Mesothelial cell of epicardium (in vitro differentiated cells): Measurements from ENCODE around the gene DMBX1. TPM values are rescaled to one million over a fixed set of nuclear protein-coding genes. Genes with fewer than 3 reads are reported as not detected.

ENCODE experiments used
- DNase-seq, 2 experiments: peaks; one replicate each; pipeline ENCODE4 v3.0.0; 2021; ENCODE audit warnings: low spot score in 2 of 2; ENCODE audit not compliant: unreplicated experiment in 2 of 2
- H3K27ac Mint-ChIP-seq: 2 replicates; pipeline ENCODE4 v1.8.0; 2021; ENCODE audit warnings: mixed read lengths
- H3K27me3 Mint-ChIP-seq: 2 replicates; pipeline ENCODE4 v1.8.0; 2021; ENCODE audit warnings: low read depth, mixed read lengths
- H3K36me3 Mint-ChIP-seq: 2 replicates; pipeline ENCODE4 v1.8.0; 2021; ENCODE audit warnings: mixed read lengths
- H3K4me1 Mint-ChIP-seq: 2 replicates; pipeline ENCODE4 v1.8.0; 2021; ENCODE audit warnings: mixed read lengths
- H3K4me3 Mint-ChIP-seq: 2 replicates; pipeline ENCODE4 v1.8.0; 2021; ENCODE audit warnings: mild to moderate bottlenecking, moderate library complexity, mixed read lengths
- H3K9me3 Mint-ChIP-seq: 2 replicates; pipeline ENCODE4 v1.8.0; 2021; ENCODE audit warnings: mixed read lengths
- CTCF ChIP-seq: fragments of 200-600 bp; sonication (generic); IDR thresholded peaks from one replicate; pipeline ENCODE4 v1.5.0; 2021; ENCODE audit warnings: antibody characterized with exemption; ENCODE audit not compliant: unreplicated experiment
- total RNA-seq: library from RNA; stranded (reverse); gene quantifications from 3 replicates; pipeline ENCODE4 v1.2.1, GENCODE V29; 2021

The DMBX1 gene
- total RNA-seq, 1 donor from 2014 or later, result not detected

- no peak overlapping the region for H3K27ac Mint-ChIP-seq
- no peak for DNase-seq
- no peaks in the 10 kb centered on the region for H3K9me3 Mint-ChIP-seq
- H3K36me3 Mint-ChIP-seq, result no peaks in the 10 kb centered on the region
- no peak for TF ChIP-seq CTCF
- peak overlapping the region; percentile 70 for H3K4me3 Mint-ChIP-seq
- H3K4me1 Mint-ChIP-seq, result peaks cover 6% of the 10 kb centered on the region
- H3K27me3 Mint-ChIP-seq, result peaks cover 96% of the 10 kb centered on the region
Measured at GRCh38 chr1:46467183-46467504, 22.5 kb upstream of the DMBX1 start.

- Mint-ChIP-seq H3K27me3 (peaks cover 96% of the 10 kb centered on the region), H3K4me3 (no peak overlapping the region), H3K36me3 (no peaks in the 10 kb centered on the region), H3K27ac (no peak overlapping the region), H3K4me1 (peaks cover 6% of the 10 kb centered on the region), H3K9me3 (no peaks in the 10 kb centered on the region)
- no peak for TF ChIP-seq CTCF
- no peak for DNase-seq
Measured at GRCh38 chr1:46469881-46470280, 19.8 kb upstream of the DMBX1 start.

- peaks cover 4% of the 10 kb centered on the region for H3K4me1 Mint-ChIP-seq
- no peaks in the 10 kb centered on the region for H3K9me3 Mint-ChIP-seq
- peaks cover 98% of the 10 kb centered on the region for H3K27me3 Mint-ChIP-seq
- DNase-seq, result no peak
- no peak overlapping the region for H3K4me3 Mint-ChIP-seq
- no peak for TF ChIP-seq CTCF
- no peaks in the 10 kb centered on the region for H3K36me3 Mint-ChIP-seq
- no peak overlapping the region for H3K27ac Mint-ChIP-seq
Measured at GRCh38 chr1:46471848-46472492, 17.7 kb upstream of the DMBX1 start.

- H3K9me3 Mint-ChIP-seq, result no peaks in the 10 kb centered on the region
Measured at GRCh38 chr1:46472498-46473181, 17.0 kb upstream of the DMBX1 start.

GRCh38 chr1:46473991-46474390, 15.6 kb upstream of the DMBX1 start:
- peaks cover 99% of the 10 kb centered on the region for H3K27me3 Mint-ChIP-seq
- H3K4me1 Mint-ChIP-seq, result no peaks in the 10 kb centered on the region
- H3K9me3 Mint-ChIP-seq, result no peaks in the 10 kb centered on the region
- no peak for DNase-seq
- no peaks in the 10 kb centered on the region for H3K36me3 Mint-ChIP-seq
- TF ChIP-seq CTCF, result no peak
- H3K27ac Mint-ChIP-seq, result no peak overlapping the region
- no peak overlapping the region for H3K4me3 Mint-ChIP-seq

More at GRCh38 chr1:46472498-46473181, 17.0 kb upstream of the DMBX1 start:
- DNase-seq, result no peak
- H3K4me1 Mint-ChIP-seq, result no peaks in the 10 kb centered on the region
- no peak overlapping the region for H3K27ac Mint-ChIP-seq
- peaks cover 98% of the 10 kb centered on the region for H3K27me3 Mint-ChIP-seq
- no peaks in the 10 kb centered on the region for H3K36me3 Mint-ChIP-seq
- no peak for TF ChIP-seq CTCF
- no peak overlapping the region for H3K4me3 Mint-ChIP-seq
